ENCODE data around the gene OR51M1.

GRCh38 chr11:5367448-5368074, 16.1 kb upstream of the OR51M1 start:
- no peak for TF ChIP-seq ZNF830 (CRISPR knock-in tag; IDR thresholded peaks at IDR 0.05)
- no peak for TF ChIP-seq RAD21 (CRISPR knock-in tag; conservative IDR thresholded peaks at IDR 0.05 in 1 of 2, IDR thresholded peaks at IDR 0.05 in 1 of 2)
- no peak for TF ChIP-seq ZNF24 (IDR thresholded peaks at IDR 0.05)
- no peak for TF ChIP-seq CTCF (IDR thresholded peaks at IDR 0.05 in 2 of 3, conservative IDR thresholded peaks at IDR 0.05 in 1 of 3; ENCODE audit: insufficient read depth in 2 of 3, low read depth in 1 of 3, low read length in 3 of 3)
- no peak for TF ChIP-seq ZFP36 (IDR thresholded peaks at IDR 0.05; ENCODE audit: low read depth, low read length, partially characterized antibody)
- TF ChIP-seq ZBTB34 (CRISPR knock-in tag; IDR thresholded peaks at IDR 0.05) = no peak
- TF ChIP-seq NR2C2 (CRISPR knock-in tag; IDR thresholded peaks at IDR 0.05) = no peak
- TF ChIP-seq NR2C2 (tag; IDR thresholded peaks at IDR 0.05) = no peak
- TF ChIP-seq NFATC3 (IDR thresholded peaks at IDR 0.05) = no peak
- no peak for TF ChIP-seq FUS (optimal IDR thresholded peaks at IDR 0.05; ENCODE audit: low read depth, low read length)
- TF ChIP-seq HDAC2 (IDR thresholded peaks at IDR 0.05) = no peak
- TF ChIP-seq ZBTB2 (IDR thresholded peaks at IDR 0.05) = no peak
- no peak for TF ChIP-seq EP300 (IDR thresholded peaks at IDR 0.05; ENCODE audit: low read length)

All from K562 (cell line).